NOMO-1 treated with dmso at 0.1 percent for 144 hours (cell line): ENCODE results near the gene PPP1R9A.

Experiments used
- DNase-seq: peaks from one replicate; lab custom pipeline; 2025; ENCODE audit not compliant: unreplicated experiment; lab: John Stamatoyannopoulos, UW

Gene PPP1R9A

GRCh38 chr7:95026421-95027072, 119.2 kb downstream of the PPP1R9A start:
- no peak for DNase-seq

- DNase-seq = no peak
Observed at GRCh38 chr7:95027234-95027872, 120.0 kb downstream of the PPP1R9A start.

GRCh38 chr7:95028683-95029082, 121.3 kb downstream of the PPP1R9A start:
- DNase-seq = no peak

- no peak for DNase-seq
Observed at GRCh38 chr7:95035295-95035694, 127.9 kb downstream of the PPP1R9A start.

- DNase-seq = no peak
Observed at GRCh38 chr7:95041031-95041430, 133.6 kb downstream of the PPP1R9A start.

GRCh38 chr7:95045236-95045923, 138.0 kb downstream of the PPP1R9A start:
- DNase-seq = peak; percentile 11

GRCh38 chr7:95046494-95047240, 139.3 kb downstream of the PPP1R9A start:
- DNase-seq = no peak

GRCh38 chr7:95047291-95047690, 139.9 kb downstream of the PPP1R9A start:
- no peak for DNase-seq

GRCh38 chr7:95052566-95053094, 145.2 kb downstream of the PPP1R9A start:
- no peak for DNase-seq

GRCh38 chr7:95054386-95054785, 147.0 kb downstream of the PPP1R9A start:
- no peak for DNase-seq

- DNase-seq = no peak
Observed at GRCh38 chr7:95055295-95055694, 147.9 kb downstream of the PPP1R9A start.

- no peak for DNase-seq
Observed at GRCh38 chr7:95056107-95056739, 148.8 kb downstream of the PPP1R9A start.

GRCh38 chr7:95056901-95057300, 149.5 kb downstream of the PPP1R9A start:
- DNase-seq = no peak

- no peak for DNase-seq
Observed at GRCh38 chr7:95059842-95060313, 152.5 kb downstream of the PPP1R9A start.

GRCh38 chr7:95062901-95063300, 155.5 kb downstream of the PPP1R9A start:
- no peak for DNase-seq

GRCh38 chr7:95066737-95067530, 159.5 kb downstream of the PPP1R9A start:
- no peak for DNase-seq

GRCh38 chr7:95088536-95089215, 181.3 kb downstream of the PPP1R9A start:
- DNase-seq = no peak

- DNase-seq = no peak
Observed at GRCh38 chr7:95089414-95090315, 182.3 kb downstream of the PPP1R9A start.
